ENCODE measurements around the gene LRP1B.

Gene LRP1B

DNA sequence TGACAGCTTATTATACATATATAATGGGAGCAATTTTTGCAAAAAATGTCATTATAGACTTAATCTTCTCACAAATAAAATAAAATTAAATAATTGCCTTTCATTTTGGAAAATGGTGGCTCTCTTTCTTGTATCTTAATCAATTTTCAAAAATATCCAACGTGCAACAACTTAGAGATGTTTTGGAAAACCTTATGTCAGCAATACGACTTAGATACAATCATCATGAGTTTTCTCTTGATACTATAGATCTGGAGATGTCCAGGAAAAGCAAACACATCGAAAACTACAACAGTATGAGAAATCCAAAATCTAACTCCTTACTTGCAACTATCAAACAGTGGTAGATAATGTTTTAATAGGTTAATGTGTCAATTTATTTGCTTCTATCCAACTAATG is 1529.0 kb downstream of the LRP1B start:
- Histone ChIP-seq H3K27ac (ENCODE audit: low read depth, low read length) (no peak overlapping the region), H3K36me3 (ENCODE audit: control insufficient read depth in 1 of 2, insufficient read depth in 2 of 2, low read length in 2 of 2) (no peaks in the 10 kb centered on the region), H3K27me3 (ENCODE audit: control insufficient read depth in 1 of 2, insufficient read depth in 2 of 2, low read length in 2 of 2) (no peaks in the 10 kb centered on the region), H3K4me3 (ENCODE audit: low read depth in 1 of 2, low read length in 2 of 2) (no peak overlapping the region), H3K4me1 (ENCODE audit: control insufficient read depth in 1 of 2, insufficient read depth in 2 of 2, low read length in 2 of 2) (no peaks in the 10 kb centered on the region), H3K9ac (ENCODE audit: low read depth in 1 of 2, low read length in 2 of 2) (no peak overlapping the region), H3K9me3 (ENCODE audit: control insufficient read depth in 1 of 2, low read length in 2 of 2) (no peaks in the 10 kb centered on the region)

DNA sequence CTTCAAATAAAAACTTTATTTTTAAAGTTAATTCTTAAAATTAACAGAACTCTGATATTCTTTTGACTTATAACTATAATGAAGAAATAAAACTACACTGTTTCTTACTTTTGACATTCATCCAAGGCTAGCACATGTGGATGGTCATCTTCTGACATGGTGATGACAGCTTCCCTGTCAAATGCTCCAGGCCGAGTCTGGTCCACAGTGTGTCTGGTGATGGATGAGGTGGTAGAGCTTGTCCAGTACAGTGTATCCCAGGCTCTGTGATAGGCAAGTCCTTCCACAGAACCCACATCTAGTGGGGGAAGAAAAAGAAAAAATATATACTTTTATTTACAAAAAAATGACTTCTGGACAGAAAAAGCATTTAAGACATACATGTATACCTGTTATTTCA is 1529.5 kb downstream of the LRP1B start:
- Histone ChIP-seq H3K36me3 (ENCODE audit: control insufficient read depth in 1 of 2, insufficient read depth in 2 of 2, low read length in 2 of 2) (no peaks in the 10 kb centered on the region), H3K9me3 (ENCODE audit: control insufficient read depth in 1 of 2, low read length in 2 of 2) (no peaks in the 10 kb centered on the region), H3K9ac (ENCODE audit: low read depth in 1 of 2, low read length in 2 of 2) (no peak overlapping the region)

DNA sequence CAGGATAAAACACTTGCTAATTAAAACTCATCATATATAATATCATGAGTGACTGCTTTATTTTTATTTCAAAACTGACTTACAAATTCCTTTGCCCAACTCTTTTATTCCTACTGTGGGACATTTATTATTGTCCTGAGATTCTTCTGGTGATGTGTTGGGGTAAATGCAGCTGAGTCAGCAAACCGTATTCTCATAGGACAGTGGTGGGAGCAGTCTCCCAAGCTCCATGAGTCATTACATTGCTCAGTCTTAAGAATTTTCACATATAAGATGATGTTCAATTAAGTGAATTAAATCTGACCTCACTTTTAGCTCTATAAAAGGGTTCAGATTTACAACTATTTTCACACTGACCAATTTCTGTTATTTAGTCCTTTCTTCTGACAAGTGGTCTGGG is 1530.7 kb downstream of the LRP1B start:
- Histone ChIP-seq H3K9me3 (ENCODE audit: control insufficient read depth in 1 of 2, low read length in 2 of 2) (no peaks in the 10 kb centered on the region), H3K27ac (ENCODE audit: low read depth, low read length) (no peak overlapping the region), H3K27me3 (ENCODE audit: control insufficient read depth in 1 of 2, insufficient read depth in 2 of 2, low read length in 2 of 2) (no peaks in the 10 kb centered on the region), H3K4me1 (ENCODE audit: control insufficient read depth in 1 of 2, insufficient read depth in 2 of 2, low read length in 2 of 2) (no peaks in the 10 kb centered on the region), H3K4me3 (ENCODE audit: low read depth in 1 of 2, low read length in 2 of 2) (no peak overlapping the region), H3K36me3 (ENCODE audit: control insufficient read depth in 1 of 2, insufficient read depth in 2 of 2, low read length in 2 of 2) (no peaks in the 10 kb centered on the region), H3K9ac (ENCODE audit: low read depth in 1 of 2, low read length in 2 of 2) (no peak overlapping the region)

More for the DNA sequence above, 1529.5 kb downstream of the LRP1B start:
- Histone ChIP-seq H3K27me3 (ENCODE audit: control insufficient read depth in 1 of 2, insufficient read depth in 2 of 2, low read length in 2 of 2) (no peaks in the 10 kb centered on the region), H3K4me3 (ENCODE audit: low read depth in 1 of 2, low read length in 2 of 2) (no peak overlapping the region), H3K4me1 (ENCODE audit: control insufficient read depth in 1 of 2, insufficient read depth in 2 of 2, low read length in 2 of 2) (no peaks in the 10 kb centered on the region), H3K27ac (ENCODE audit: low read depth, low read length) (no peak overlapping the region)

DNA sequence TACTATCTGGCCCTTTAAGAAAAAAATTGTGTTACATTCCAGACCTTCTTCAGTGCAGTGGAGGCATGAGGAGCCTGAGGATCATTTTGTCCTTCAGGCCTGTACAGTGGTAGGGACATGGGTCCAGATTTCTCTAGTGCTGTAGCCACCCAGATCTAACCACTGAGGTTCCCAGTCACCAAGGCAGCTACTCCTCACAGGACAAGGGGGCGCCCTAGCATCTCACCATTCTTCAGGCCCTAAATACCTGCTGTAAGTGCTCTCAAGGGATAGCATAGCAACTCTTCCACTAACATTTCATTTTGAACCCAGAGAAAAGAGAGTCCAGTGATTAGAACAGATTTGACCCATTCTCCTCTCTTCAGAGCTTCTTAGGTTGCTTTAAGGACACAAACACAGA is 1533.0 kb downstream of the LRP1B start:
- H3K4me3 ChIP-seq (ENCODE audit: low read depth in 1 of 2, low read length in 2 of 2), result no peak overlapping the region
- H3K27ac ChIP-seq (ENCODE audit: low read depth, low read length), result no peak overlapping the region
- no peaks in the 10 kb centered on the region for H3K27me3 ChIP-seq (ENCODE audit: control insufficient read depth in 1 of 2, insufficient read depth in 2 of 2, low read length in 2 of 2)
- no peaks in the 10 kb centered on the region for H3K9me3 ChIP-seq (ENCODE audit: control insufficient read depth in 1 of 2, low read length in 2 of 2)
- H3K9ac ChIP-seq (ENCODE audit: low read depth in 1 of 2, low read length in 2 of 2), result no peak overlapping the region
- no peaks in the 10 kb centered on the region for H3K4me1 ChIP-seq (ENCODE audit: control insufficient read depth in 1 of 2, insufficient read depth in 2 of 2, low read length in 2 of 2)
- no peaks in the 10 kb centered on the region for H3K36me3 ChIP-seq (ENCODE audit: control insufficient read depth in 1 of 2, insufficient read depth in 2 of 2, low read length in 2 of 2)

DNA sequence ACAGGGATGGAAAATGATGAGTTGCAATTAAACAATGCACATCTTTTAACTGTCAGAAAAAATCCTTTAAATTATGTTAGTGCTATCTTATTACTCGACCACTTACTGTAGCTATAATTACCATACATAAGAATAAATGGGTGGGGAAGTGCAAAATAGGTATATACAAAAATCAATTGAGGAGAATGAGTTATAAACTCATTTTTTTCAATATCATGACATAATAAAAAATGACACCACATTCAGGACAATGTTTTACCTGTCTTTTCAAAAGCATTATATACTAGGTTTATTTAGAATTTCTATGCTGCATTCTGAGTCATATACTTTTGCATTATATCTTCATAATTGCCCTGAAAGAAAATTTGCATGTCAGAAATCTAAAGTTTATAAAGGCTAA is 1533.6 kb downstream of the LRP1B start:
- Histone ChIP-seq H3K9ac (ENCODE audit: low read depth in 1 of 2, low read length in 2 of 2) (no peak overlapping the region), H3K27me3 (ENCODE audit: control insufficient read depth in 1 of 2, insufficient read depth in 2 of 2, low read length in 2 of 2) (no peaks in the 10 kb centered on the region), H3K4me3 (ENCODE audit: low read depth in 1 of 2, low read length in 2 of 2) (no peak overlapping the region), H3K4me1 (ENCODE audit: control insufficient read depth in 1 of 2, insufficient read depth in 2 of 2, low read length in 2 of 2) (no peaks in the 10 kb centered on the region), H3K27ac (ENCODE audit: low read depth, low read length) (no peak overlapping the region), H3K9me3 (ENCODE audit: control insufficient read depth in 1 of 2, low read length in 2 of 2) (no peaks in the 10 kb centered on the region), H3K36me3 (ENCODE audit: control insufficient read depth in 1 of 2, insufficient read depth in 2 of 2, low read length in 2 of 2) (no peaks in the 10 kb centered on the region)

DNA sequence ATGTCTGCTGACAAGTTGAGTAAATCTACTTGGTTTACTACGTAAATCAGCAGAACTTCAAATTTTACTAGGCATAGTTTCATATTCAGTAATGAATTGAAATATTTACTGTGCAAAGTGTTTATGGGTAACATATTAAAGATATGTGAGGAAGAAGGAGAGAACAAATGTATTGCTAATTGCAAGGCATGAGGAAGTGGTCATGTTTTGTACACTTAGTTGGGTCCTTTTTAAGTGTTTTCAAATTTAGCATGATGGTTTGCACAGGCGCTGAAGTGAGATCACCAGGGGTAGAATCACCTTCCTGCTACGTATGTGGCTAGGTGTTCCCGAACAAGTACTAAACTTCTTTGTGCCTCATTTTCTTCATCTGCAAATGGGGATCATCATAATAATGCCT is 1534.4 kb downstream of the LRP1B start:
- Histone ChIP-seq H3K27ac (ENCODE audit: low read depth, low read length) (no peak overlapping the region), H3K27me3 (ENCODE audit: control insufficient read depth in 1 of 2, insufficient read depth in 2 of 2, low read length in 2 of 2) (no peaks in the 10 kb centered on the region), H3K4me3 (ENCODE audit: low read depth in 1 of 2, low read length in 2 of 2) (no peak overlapping the region), H3K36me3 (ENCODE audit: control insufficient read depth in 1 of 2, insufficient read depth in 2 of 2, low read length in 2 of 2) (no peaks in the 10 kb centered on the region), H3K9me3 (ENCODE audit: control insufficient read depth in 1 of 2, low read length in 2 of 2) (no peaks in the 10 kb centered on the region), H3K9ac (ENCODE audit: low read depth in 1 of 2, low read length in 2 of 2) (no peak overlapping the region), H3K4me1 (ENCODE audit: control insufficient read depth in 1 of 2, insufficient read depth in 2 of 2, low read length in 2 of 2) (no peaks in the 10 kb centered on the region)

DNA sequence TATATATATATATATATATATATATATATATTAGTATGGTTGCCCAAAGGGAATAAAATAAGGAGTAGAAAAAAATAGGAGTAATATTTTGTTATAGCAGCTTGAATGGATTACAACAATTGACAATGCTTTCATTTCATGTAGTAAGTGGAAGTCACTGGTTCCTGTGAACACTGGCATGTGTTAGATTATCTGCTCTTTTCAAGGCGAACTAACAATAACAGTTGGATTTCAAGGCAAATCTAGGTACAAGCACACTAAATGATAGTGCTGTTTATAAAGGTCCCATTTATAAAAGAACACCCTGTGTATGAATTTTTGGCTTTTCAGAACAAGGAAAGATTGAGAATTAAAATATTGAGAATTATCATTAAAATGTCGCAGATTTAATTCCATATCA is 1535.7 kb downstream of the LRP1B start:
- Histone ChIP-seq H3K27ac (ENCODE audit: low read depth, low read length) (no peak overlapping the region), H3K4me3 (ENCODE audit: low read depth in 1 of 2, low read length in 2 of 2) (no peak overlapping the region), H3K9me3 (ENCODE audit: control insufficient read depth in 1 of 2, low read length in 2 of 2) (no peaks in the 10 kb centered on the region), H3K36me3 (ENCODE audit: control insufficient read depth in 1 of 2, insufficient read depth in 2 of 2, low read length in 2 of 2) (no peaks in the 10 kb centered on the region), H3K4me1 (ENCODE audit: control insufficient read depth in 1 of 2, insufficient read depth in 2 of 2, low read length in 2 of 2) (no peaks in the 10 kb centered on the region), H3K27me3 (ENCODE audit: control insufficient read depth in 1 of 2, insufficient read depth in 2 of 2, low read length in 2 of 2) (no peaks in the 10 kb centered on the region), H3K9ac (ENCODE audit: low read depth in 1 of 2, low read length in 2 of 2) (no peak overlapping the region)

DNA sequence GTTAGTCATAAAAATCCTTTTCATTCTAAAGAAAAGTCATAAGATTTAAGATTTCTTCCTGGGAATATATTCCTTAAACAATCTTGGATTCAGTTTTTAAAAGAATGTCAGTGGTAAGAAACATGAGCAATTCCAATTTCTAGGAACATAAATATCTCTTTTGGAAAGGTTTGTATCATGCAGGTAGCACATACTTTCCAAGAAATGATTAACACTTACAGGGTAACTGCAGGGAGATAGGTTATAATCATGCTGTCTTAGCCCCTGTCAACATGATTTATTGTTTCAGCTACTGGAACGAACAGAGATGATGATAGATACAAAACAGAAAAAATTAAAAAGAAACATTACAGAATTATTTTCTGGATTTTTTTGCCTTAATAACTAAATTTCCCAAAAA is 1537.7 kb downstream of the LRP1B start:
- Histone ChIP-seq H3K9ac (ENCODE audit: low read depth in 1 of 2, low read length in 2 of 2) (no peak overlapping the region), H3K36me3 (ENCODE audit: control insufficient read depth in 1 of 2, insufficient read depth in 2 of 2, low read length in 2 of 2) (no peaks in the 10 kb centered on the region), H3K4me1 (ENCODE audit: control insufficient read depth in 1 of 2, insufficient read depth in 2 of 2, low read length in 2 of 2) (no peaks in the 10 kb centered on the region), H3K4me3 (ENCODE audit: low read depth in 1 of 2, low read length in 2 of 2) (no peak overlapping the region), H3K9me3 (ENCODE audit: control insufficient read depth in 1 of 2, low read length in 2 of 2) (no peaks in the 10 kb centered on the region), H3K27ac (ENCODE audit: low read depth, low read length) (no peak overlapping the region), H3K27me3 (ENCODE audit: control insufficient read depth in 1 of 2, insufficient read depth in 2 of 2, low read length in 2 of 2) (no peaks in the 10 kb centered on the region)

DNA sequence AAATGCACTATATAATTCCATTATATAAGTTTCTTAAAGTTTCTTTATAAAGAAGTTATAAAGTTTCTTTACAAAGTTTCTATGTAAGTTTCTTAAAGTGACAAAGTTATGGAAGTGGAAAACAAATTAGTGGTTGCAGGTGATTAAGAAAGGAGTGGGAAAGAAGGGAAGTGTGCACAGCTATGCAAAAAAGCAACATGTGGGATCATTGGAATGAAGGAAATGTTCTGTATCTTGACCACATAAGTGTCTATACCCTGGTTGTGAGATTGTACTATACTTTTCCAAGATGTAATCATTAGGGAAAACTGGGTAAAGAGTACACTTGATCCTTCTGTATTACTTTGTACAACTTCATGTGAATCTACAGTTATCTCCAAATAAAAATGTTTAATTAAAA is 1541.1 kb downstream of the LRP1B start:
- Histone ChIP-seq H3K9me3 (ENCODE audit: control insufficient read depth in 1 of 2, low read length in 2 of 2) (no peaks in the 10 kb centered on the region), H3K4me1 (ENCODE audit: control insufficient read depth in 1 of 2, insufficient read depth in 2 of 2, low read length in 2 of 2) (no peaks in the 10 kb centered on the region), H3K27me3 (ENCODE audit: control insufficient read depth in 1 of 2, insufficient read depth in 2 of 2, low read length in 2 of 2) (no peaks in the 10 kb centered on the region), H3K4me3 (ENCODE audit: low read depth in 1 of 2, low read length in 2 of 2) (no peak overlapping the region), H3K36me3 (ENCODE audit: control insufficient read depth in 1 of 2, insufficient read depth in 2 of 2, low read length in 2 of 2) (no peaks in the 10 kb centered on the region), H3K9ac (ENCODE audit: low read depth in 1 of 2, low read length in 2 of 2) (no peak overlapping the region), H3K27ac (ENCODE audit: low read depth, low read length) (no peak overlapping the region)

DNA sequence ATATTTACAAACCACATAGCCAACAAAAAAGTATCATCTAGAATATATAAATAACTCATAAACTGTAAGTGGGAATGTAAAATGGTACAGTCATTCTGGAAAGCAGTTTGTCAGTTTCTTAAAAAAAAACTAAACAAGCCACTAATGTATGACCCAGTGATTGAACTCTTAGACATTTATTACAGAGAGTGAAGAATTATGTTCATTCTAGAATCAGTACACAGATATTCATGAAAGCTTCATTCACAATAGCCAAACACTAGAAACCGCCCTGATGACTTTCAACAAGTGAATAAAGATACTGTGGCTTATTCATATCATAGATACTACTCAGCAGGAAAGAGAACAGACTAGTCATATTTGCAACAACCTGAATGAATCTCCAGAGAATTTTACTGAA is 1541.5 kb downstream of the LRP1B start:
- Histone ChIP-seq H3K4me3 (ENCODE audit: low read depth in 1 of 2, low read length in 2 of 2) (no peak overlapping the region), H3K27ac (ENCODE audit: low read depth, low read length) (no peak overlapping the region), H3K27me3 (ENCODE audit: control insufficient read depth in 1 of 2, insufficient read depth in 2 of 2, low read length in 2 of 2) (no peaks in the 10 kb centered on the region), H3K4me1 (ENCODE audit: control insufficient read depth in 1 of 2, insufficient read depth in 2 of 2, low read length in 2 of 2) (no peaks in the 10 kb centered on the region), H3K9ac (ENCODE audit: low read depth in 1 of 2, low read length in 2 of 2) (no peak overlapping the region), H3K9me3 (ENCODE audit: control insufficient read depth in 1 of 2, low read length in 2 of 2) (no peaks in the 10 kb centered on the region), H3K36me3 (ENCODE audit: control insufficient read depth in 1 of 2, insufficient read depth in 2 of 2, low read length in 2 of 2) (no peaks in the 10 kb centered on the region)

DNA sequence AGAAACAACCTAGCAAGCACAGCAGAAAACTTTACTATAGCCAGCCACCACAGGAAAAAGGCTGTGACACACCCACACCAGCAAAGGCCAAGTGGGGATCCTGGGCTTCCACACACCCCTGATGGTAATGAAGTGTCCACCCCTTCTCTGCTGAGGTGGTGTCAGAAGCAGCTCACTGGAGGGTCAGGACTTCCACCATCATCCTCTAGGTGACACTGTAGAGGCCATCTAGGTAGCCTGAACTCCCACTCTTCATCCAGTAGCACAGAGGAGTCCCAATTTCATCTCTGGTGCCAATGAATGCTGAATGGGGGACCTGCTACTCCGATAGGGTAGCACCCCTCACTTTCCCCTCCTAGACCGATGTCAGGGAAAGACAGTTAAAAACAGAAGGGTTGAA is 1544.4 kb downstream of the LRP1B start:
- Histone ChIP-seq H3K27ac (ENCODE audit: low read depth, low read length) (no peak overlapping the region), H3K9me3 (ENCODE audit: control insufficient read depth in 1 of 2, low read length in 2 of 2) (no peaks in the 10 kb centered on the region), H3K36me3 (ENCODE audit: control insufficient read depth in 1 of 2, insufficient read depth in 2 of 2, low read length in 2 of 2) (no peaks in the 10 kb centered on the region), H3K4me3 (ENCODE audit: low read depth in 1 of 2, low read length in 2 of 2) (no peak overlapping the region), H3K9ac (ENCODE audit: low read depth in 1 of 2, low read length in 2 of 2) (no peak overlapping the region), H3K4me1 (ENCODE audit: control insufficient read depth in 1 of 2, insufficient read depth in 2 of 2, low read length in 2 of 2) (no peaks in the 10 kb centered on the region), H3K27me3 (ENCODE audit: control insufficient read depth in 1 of 2, insufficient read depth in 2 of 2, low read length in 2 of 2) (no peaks in the 10 kb centered on the region)

All from duodenal mucosa (tissue), 2 donors.